ENCODE results near the gene IL17RE. TPM values are rescaled to one million over a fixed set of nuclear protein-coding genes. Genes with fewer than 3 reads are reported as not detected.

Gene IL17RE
- total and polyA plus RNA-seq, 2 donors (not counting 3 experiments of a cell fraction or from before 2014, with no cell fraction given), result 1.2 to 1.3 TPM

DNA sequence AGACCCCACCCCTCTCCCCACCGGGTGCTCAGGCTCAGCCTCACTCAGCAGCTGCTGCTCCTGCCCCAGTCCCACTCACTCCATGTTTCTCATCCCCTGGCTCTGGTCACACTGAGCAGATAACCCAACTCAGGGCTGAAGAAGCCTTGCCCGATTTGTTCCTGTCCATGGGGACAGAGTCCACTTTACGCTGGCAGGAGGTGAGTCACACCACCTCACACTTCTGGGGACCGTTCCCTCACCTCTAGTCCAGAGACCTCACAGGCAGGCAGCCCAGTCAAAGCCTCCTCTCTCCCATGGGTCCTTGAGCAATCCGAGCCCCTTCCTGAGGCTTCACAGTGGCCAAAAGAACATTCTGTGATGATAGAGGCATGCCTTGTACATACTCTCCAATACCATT, 23.9 kb upstream of the IL17RE start:
- intact Hi-C loops (cut with micrococcal nuclease) (no loop called here), dilution Hi-C loops (cut with MboI; ENCODE audit: extremely low pct_ligation_motif_present, low sequenced_read_pairs) (no loop called here)
- H3K36me3 ChIP-seq (ENCODE audit: control insufficient read depth in 2 of 2, extremely low read depth in 1 of 2, insufficient read depth in 2 of 2, low read length in 2 of 2), result no peaks in the 10 kb centered on the region
- no peak overlapping the region for H3K4me3 ChIP-seq (replicated peaks in 1 of 3; ENCODE audit: insufficient read depth in 1 of 3, low read depth in 1 of 3, low read length in 3 of 3)
- no peaks in the 10 kb centered on the region for H3K9me3 ChIP-seq (replicated peaks; ENCODE audit: control insufficient read depth, insufficient read depth, low read length)
- FAIRE-seq (no peak), DNase-seq (ENCODE audit: low read depth, low spot score) (no peak)
- no peaks in the 10 kb centered on the region for H3K27me3 ChIP-seq (ENCODE audit: control insufficient read depth in 2 of 2, insufficient read depth in 2 of 2, low read length in 2 of 2)
- H3K9ac ChIP-seq (replicated peaks; ENCODE audit: extremely low read depth, insufficient read depth, low read length), result no peak overlapping the region
- TF ChIP-seq, protein P1, sequence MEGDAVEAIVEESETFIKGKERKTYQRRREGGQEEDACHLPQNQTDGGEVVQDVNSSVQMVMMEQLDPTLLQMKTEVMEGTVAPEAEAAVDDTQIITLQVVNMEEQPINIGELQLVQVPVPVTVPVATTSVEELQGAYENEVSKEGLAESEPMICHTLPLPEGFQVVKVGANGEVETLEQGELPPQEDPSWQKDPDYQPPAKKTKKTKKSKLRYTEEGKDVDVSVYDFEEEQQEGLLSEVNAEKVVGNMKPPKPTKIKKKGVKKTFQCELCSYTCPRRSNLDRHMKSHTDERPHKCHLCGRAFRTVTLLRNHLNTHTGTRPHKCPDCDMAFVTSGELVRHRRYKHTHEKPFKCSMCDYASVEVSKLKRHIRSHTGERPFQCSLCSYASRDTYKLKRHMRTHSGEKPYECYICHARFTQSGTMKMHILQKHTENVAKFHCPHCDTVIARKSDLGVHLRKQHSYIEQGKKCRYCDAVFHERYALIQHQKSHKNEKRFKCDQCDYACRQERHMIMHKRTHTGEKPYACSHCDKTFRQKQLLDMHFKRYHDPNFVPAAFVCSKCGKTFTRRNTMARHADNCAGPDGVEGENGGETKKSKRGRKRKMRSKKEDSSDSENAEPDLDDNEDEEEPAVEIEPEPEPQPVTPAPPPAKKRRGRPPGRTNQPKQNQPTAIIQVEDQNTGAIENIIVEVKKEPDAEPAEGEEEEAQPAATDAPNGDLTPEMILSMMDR (IDR thresholded peaks at IDR 0.05; ENCODE audit: extremely low read depth in 1 of 2, insufficient read depth in 1 of 2, low read depth in 1 of 2, low read length in 2 of 2), result no peak
- TF ChIP-seq FOS (IDR thresholded peaks at IDR 0.05; ENCODE audit: borderline replicate concordance, insufficient read depth, low read length), result no peak
- TF ChIP-seq POLR2A (IDR thresholded peaks at IDR 0.05; ENCODE audit: low read depth, low read length), result no peak
- no peak for TF ChIP-seq JUN (IDR thresholded peaks at IDR 0.05; ENCODE audit: borderline replicate concordance, insufficient read depth, insufficient read length, low read depth)
- TF ChIP-seq, protein P2, sequence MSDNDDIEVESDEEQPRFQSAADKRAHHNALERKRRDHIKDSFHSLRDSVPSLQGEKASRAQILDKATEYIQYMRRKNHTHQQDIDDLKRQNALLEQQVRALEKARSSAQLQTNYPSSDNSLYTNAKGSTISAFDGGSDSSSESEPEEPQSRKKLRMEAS (IDR thresholded peaks at IDR 0.05; ENCODE audit: insufficient read depth, insufficient read length), result no peak
- TF ChIP-seq POLR2AphosphoS5 (IDR thresholded peaks at IDR 0.05; ENCODE audit: insufficient read depth, low read depth, low read length), result no peak
- TF ChIP-seq MYC (IDR thresholded peaks at IDR 0.05; ENCODE audit: low read depth, low read length), result no peak
- no peak for TF ChIP-seq GATA2 (IDR thresholded peaks at IDR 0.05; ENCODE audit: insufficient read depth, insufficient read length, low read depth, low read length)
- TF ChIP-seq EZH2 (IDR thresholded peaks at IDR 0.05; ENCODE audit: borderline replicate concordance, low read depth, low read length, severe bottlenecking), result no peak
- no peak overlapping the region for H3K27ac ChIP-seq (ENCODE audit: insufficient read depth, low read depth, low read length)
- H3K79me2 ChIP-seq (ENCODE audit: control insufficient read depth, insufficient read depth, low read length), result no peaks in the 10 kb centered on the region
- H2AFZ ChIP-seq (ENCODE audit: low read depth, low read length), result no peak overlapping the region
- CTCF ChIA-PET, result no interaction called here
- no peak overlapping the region for H3K4me2 ChIP-seq (ENCODE audit: insufficient read depth, low read length)
- POLR2A ChIA-PET, result no interaction called here
- BruUV-seq (replicated peaks), result no TSS peak
- H3K9me1 ChIP-seq (replicated peaks; ENCODE audit: control insufficient read depth, extremely low read depth, insufficient read depth, low read length), result no peaks in the 10 kb centered on the region
- H3K4me1 ChIP-seq (ENCODE audit: control insufficient read depth, extremely low read depth, insufficient read depth, low read length), result no peaks in the 10 kb centered on the region
- no peaks in the 10 kb centered on the region for H4K20me1 ChIP-seq (replicated peaks; ENCODE audit: control insufficient read depth, extremely low read depth, insufficient read depth, low read length)
